Duodenal mucosa (tissue), 2 donors: ENCODE data around the gene PLEKHA4.
"Not testable (repeated sequence)": the region's sequence is repeated elsewhere in the genome, so short reads cannot be mapped to it uniquely, and the experiment has no call there.

Source experiments
- H3K27ac ChIP-seq: one replicate; pipeline ENCODE4 v1.7.0; 2013; ENCODE audit warnings: low read depth, low read length
- H3K27me3 ChIP-seq, 2 donors: one replicate each; pipeline ENCODE4 v1.7.0; 2013; ENCODE audit warnings: low read length in 2 of 2, control low read depth in 1 of 2; ENCODE audit not compliant: insufficient read depth in 2 of 2, control insufficient read depth in 1 of 2
- H3K36me3 ChIP-seq, 2 donors: one replicate each; pipeline ENCODE4 v1.7.0; 2013; ENCODE audit warnings: low read length in 2 of 2, control low read depth in 1 of 2; ENCODE audit not compliant: insufficient read depth in 2 of 2, control insufficient read depth in 1 of 2
- H3K4me1 ChIP-seq, 2 donors: one replicate each; pipeline ENCODE4 v1.7.0; 2013; ENCODE audit warnings: low read length in 2 of 2, control low read depth in 1 of 2; ENCODE audit not compliant: insufficient read depth in 2 of 2, control insufficient read depth in 1 of 2
- H3K4me3 ChIP-seq, 2 donors: one replicate each; pipeline ENCODE4 v1.7.0; 2013; ENCODE audit warnings: low read length in 2 of 2, low read depth in 1 of 2
- H3K9ac ChIP-seq, 2 donors: one replicate each; pipeline ENCODE4 v1.7.0; 2013; ENCODE audit warnings: low read length in 2 of 2, low read depth in 1 of 2
- H3K9me3 ChIP-seq, 2 donors: one replicate each; pipeline ENCODE4 v1.7.0; 2013; ENCODE audit warnings: low read length in 2 of 2, control low read depth in 1 of 2; ENCODE audit not compliant: control insufficient read depth in 1 of 2

PLEKHA4 gene

DNA sequence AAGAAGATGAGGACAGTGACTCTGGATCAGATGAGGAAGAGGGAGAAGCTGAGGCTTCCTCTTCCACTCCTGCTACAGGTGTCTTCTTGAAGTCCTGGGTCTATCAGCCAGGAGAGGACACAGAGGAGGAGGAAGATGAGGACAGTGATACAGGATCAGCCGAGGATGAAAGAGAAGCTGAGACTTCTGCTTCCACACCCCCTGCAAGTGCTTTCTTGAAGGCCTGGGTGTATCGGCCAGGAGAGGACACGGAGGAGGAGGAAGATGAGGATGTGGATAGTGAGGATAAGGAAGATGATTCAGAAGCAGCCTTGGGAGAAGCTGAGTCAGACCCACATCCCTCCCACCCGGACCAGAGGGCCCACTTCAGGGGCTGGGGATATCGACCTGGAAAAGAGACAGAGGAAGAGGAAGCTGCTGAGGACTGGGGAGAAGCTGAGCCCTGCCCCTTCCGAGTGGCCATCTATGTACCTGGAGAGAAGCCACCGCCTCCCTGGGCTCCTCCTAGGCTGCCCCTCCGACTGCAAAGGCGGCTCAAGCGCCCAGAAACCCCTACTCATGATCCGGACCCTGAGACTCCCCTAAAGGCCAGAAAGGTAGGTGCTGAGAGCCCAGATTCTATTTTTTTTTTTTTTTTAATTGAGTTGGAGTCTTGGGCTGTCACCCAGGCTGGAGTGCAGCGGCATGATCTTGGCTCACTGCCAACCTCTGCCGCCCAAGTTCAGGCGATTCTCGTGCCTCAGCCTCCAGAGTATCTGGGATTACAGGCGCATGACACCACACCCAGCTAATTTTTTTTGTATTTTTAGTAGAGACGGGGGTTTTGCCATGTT, 6.1 kb upstream of the PLEKHA4 start:
- Histone ChIP-seq H3K4me1 (peaks cover 24 to 38% of the 10 kb centered on the region in 2 donors), H3K36me3 (peaks cover 14 to 32% of the 10 kb centered on the region in 2 donors), H3K27me3 (no peaks in the 10 kb centered on the region), H3K9ac (peak overlapping the region; percentile 100), H3K4me3 (peak overlapping the region; percentile 92 to 98), H3K9me3 (no peaks in the 10 kb centered on the region), H3K27ac (peak overlapping the region; percentile 100)

- H3K9ac ChIP-seq: peak overlapping the region; percentile 100
- H3K9me3 ChIP-seq: no peaks in the 10 kb centered on the region
- H3K4me1 ChIP-seq: peaks cover 25 to 38% of the 10 kb centered on the region in 2 donors
- peaks cover 14 to 29% of the 10 kb centered on the region in 2 donors for H3K36me3 ChIP-seq
- peak overlapping the region; percentile 92 to 98 for H3K4me3 ChIP-seq
- no peaks in the 10 kb centered on the region for H3K27me3 ChIP-seq
- peak overlapping the region; percentile 100 for H3K27ac ChIP-seq
These were observed 5.3 kb upstream of the PLEKHA4 start for GRCh38 chr19:48873476-48874302.

DNA sequence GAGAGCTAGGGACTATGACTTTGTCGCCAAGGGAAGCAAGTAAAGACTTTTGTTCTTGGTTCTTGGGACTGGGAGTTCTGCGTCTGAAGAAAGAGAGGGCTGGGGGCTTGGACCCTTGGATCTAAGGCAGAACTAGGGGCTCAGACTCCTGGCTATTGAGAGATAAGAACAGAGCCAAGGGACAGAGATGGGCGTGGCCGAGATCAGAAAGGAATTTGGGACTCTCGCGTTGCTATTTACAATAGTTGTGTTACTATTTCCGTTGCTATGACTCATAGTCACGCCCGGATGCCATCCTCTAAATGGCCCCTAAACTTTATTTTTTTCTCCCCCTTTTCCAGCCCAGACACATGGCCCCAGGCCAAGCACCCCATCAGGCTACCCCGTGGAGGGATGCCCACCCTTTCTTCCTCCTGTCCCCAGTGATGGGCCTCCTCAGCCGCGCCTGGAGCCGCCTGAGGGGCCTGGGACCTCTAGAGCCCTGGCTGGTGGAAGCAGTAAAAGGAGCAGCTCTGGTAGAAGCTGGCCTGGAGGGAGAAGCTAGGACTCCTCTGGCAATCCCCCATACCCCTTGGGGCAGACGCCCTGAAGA, 4.6 kb upstream of the PLEKHA4 start:
- Histone ChIP-seq H3K36me3 (peaks cover 14 to 27% of the 10 kb centered on the region in 2 donors), H3K4me1 (peaks cover 27 to 38% of the 10 kb centered on the region in 2 donors), H3K27me3 (no peaks in the 10 kb centered on the region), H3K27ac (peak overlapping the region; percentile 100), H3K4me3 (peak overlapping the region; percentile 92 to 98), H3K9me3 (no peaks in the 10 kb centered on the region), H3K9ac (peak overlapping the region; percentile 100)

DNA sequence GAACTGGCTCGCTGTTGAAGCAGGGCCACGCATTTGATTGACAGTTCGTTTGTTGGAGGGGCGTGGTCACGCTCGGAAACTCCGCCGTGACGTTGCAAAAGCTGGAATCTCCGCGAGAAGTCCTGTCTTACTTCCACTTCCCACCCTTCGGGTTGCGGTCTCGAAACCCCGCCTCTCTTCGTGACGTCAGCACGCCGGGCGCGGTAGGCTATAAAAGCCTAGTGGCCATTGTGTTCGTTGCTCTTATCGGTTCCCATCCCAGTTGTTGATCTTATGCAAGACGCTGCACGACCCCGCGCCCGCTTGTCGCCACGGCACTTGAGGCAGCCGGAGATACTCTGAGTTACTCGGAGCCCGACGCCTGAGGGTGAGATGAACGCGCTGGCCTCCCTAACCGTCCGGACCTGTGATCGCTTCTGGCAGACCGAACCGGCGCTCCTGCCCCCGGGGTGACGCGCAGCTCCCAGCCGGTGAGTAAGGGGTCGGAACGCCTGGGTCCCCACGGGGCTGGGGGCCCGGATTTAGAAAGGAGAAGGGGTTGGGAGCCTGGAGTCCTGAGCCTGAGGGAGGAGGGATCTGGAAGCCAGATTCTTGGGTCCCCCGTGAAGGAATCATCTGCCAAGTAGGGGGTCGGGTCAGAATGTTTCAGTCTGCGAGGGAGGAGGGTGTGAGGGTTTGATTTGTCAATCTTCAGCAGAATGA, 3.9 kb upstream of the PLEKHA4 start, which contains the start of gene PPP1R15A:
PPP1R15A (plus strand) TSS at position 240 of the 702 bp plus-strand sequence. CDS start 813 bp downstream, outside the sequence.
- Histone ChIP-seq H3K9ac (peak within 1 kb of the TSS; percentile 100), H3K9me3 (no peaks in the 10 kb centered on the region), H3K36me3 (peaks cover 14 to 27% of the 10 kb centered on the region in 2 donors), H3K27ac (peak within 1 kb of the TSS; percentile 100), H3K27me3 (no peaks in the 10 kb centered on the region), H3K4me3 (peak within 1 kb of the TSS; percentile 92 to 98), H3K4me1 (peaks cover 34 to 44% of the 10 kb centered on the region in 2 donors)

DNA sequence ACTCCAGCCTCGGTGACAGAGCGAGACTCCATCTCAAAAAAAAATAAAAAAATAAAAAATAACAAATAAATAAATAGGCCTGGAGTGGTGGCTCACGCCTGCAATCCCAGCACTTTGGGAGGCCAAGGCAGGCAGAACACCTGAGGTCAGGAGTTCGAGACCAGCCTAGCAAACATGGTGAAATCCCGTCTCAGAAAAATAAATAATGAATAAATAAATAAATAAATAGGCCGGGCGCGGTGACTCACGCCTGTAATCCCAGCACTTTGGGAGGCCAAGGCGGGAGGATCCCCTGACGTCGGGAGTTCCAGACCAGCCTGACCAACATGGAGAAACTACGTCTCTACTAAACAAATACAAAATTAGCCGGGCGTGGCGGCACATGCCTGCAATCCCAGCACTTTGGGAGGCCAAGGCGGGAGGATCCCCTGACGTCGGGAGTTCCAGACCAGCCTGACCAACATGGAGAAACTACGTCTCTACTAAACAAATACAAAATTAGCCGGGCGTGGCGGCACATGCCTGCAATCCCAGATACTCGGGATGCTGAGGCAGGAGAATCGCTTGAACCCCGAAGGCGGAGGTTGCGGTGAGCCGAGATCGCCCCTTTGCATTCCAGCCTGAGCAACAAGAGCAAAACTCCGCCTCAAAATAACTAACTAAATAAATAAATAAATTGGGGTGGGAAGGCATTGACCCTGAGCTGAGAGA, 3.2 kb upstream of the PLEKHA4 start:
- peaks cover 14 to 27% of the 10 kb centered on the region in 2 donors for H3K36me3 ChIP-seq
- H3K27ac ChIP-seq, H3K9ac ChIP-seq, H3K9me3 ChIP-seq, H3K27me3 ChIP-seq: not testable (repeated sequence)
- peaks cover 41 to 49% of the 10 kb centered on the region in 2 donors for H3K4me1 ChIP-seq
- peak overlapping the region in 1 of 2 donors; percentile 98 for H3K4me3 ChIP-seq

DNA sequence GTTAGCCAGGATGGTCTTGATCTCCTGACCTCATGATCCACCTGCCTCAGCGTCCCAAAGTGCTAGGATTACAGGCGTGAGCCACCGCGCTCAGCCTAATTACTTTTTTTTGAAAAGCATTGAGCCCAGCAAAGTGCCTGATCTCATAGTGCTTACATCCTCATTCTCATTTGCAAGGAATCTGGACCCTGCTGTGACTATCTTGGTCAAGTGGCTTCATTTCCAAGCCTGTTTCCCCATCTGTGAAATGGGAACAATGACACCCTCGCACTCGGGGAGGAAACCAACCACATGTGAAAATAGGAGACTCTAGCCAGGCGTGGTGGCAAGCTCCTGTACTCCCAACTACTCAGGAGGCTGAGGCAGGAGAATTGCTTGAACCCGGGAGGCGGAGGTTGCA, 1.6 kb upstream of the PLEKHA4 start:
- H3K27ac ChIP-seq: no peak overlapping the region
- no peaks in the 10 kb centered on the region for H3K27me3 ChIP-seq
- no peaks in the 10 kb centered on the region for H3K9me3 ChIP-seq
- no peak overlapping the region for H3K9ac ChIP-seq
- no peak overlapping the region for H3K4me3 ChIP-seq
- peaks cover 13 to 14% of the 10 kb centered on the region in 2 donors for H3K36me3 ChIP-seq
- H3K4me1 ChIP-seq: peaks cover 33 to 38% of the 10 kb centered on the region in 2 donors

- peak overlapping the region; percentile 48 to 54 for H3K4me3 ChIP-seq
- peak overlapping the region; percentile 58 to 64 for H3K9ac ChIP-seq
- H3K4me1 ChIP-seq: peaks cover 18% of the 10 kb centered on the region in 2 donors
- no peaks in the 10 kb centered on the region for H3K36me3 ChIP-seq
- H3K27ac ChIP-seq: peak overlapping the region; percentile 55
- no peaks in the 10 kb centered on the region for H3K27me3 ChIP-seq
- no peaks in the 10 kb centered on the region for H3K9me3 ChIP-seq
These were observed 687 bp downstream of the PLEKHA4 start for GRCh38 chr19:48867746-48868113.

DNA sequence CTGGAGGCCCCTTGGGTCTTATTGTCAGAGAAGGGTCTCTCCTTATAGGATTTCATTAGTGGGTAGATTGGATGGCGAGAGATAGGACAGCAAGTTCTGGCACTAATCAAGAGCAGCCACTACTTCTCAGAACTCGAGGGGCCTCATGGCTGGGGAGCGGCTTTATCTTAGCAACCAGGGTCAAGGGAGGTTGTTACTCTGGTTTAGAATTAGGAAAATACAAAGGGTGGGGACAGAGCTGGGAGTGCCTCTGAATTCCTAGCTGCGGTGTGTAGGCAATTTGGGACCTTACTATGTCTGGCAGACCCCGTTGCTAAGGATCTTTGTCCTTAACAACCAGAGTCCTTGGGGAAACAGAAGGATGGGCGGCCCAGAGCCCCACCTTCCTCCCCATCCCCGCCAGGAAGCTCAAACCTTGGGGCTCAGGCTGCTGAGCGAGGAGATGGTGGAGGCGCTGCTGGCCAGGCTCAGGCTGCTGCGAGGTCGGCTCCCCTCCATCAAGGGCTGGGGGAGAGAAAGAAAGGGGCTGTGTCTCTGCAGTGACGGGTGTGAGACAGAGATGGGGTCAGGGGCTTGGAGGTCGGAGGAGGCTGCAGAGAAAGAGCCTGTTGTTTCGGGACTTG, 1.2 kb downstream of the PLEKHA4 start:
- Histone ChIP-seq H3K36me3 (no peaks in the 10 kb centered on the region), H3K9ac (peak overlapping the region; percentile 58 to 64), H3K27me3 (no peaks in the 10 kb centered on the region), H3K4me3 (peak overlapping the region; percentile 48 to 54), H3K27ac (no peak overlapping the region), H3K9me3 (no peaks in the 10 kb centered on the region), H3K4me1 (peaks cover 18% of the 10 kb centered on the region in 2 donors)

GRCh38 chr19:48866692-48867091, 1.7 kb downstream of the PLEKHA4 start:
- Histone ChIP-seq H3K4me3 (no peak overlapping the region), H3K9ac (no peak overlapping the region), H3K4me1 (peaks cover 18% of the 10 kb centered on the region in 2 donors), H3K27me3 (no peaks in the 10 kb centered on the region), H3K9me3 (no peaks in the 10 kb centered on the region), H3K27ac (no peak overlapping the region), H3K36me3 (no peaks in the 10 kb centered on the region)
